Stimulated activated naive CD4-positive, alpha-beta T cell (primary cell): ENCODE measurements around the gene C1QBP.
"Not testable (repeated sequence)": the region's sequence is repeated elsewhere in the genome, so short reads cannot be mapped to it uniquely, and the experiment has no call there.

Experiments used
- DNase-seq, 6 experiments: peaks; one replicate each; lab custom pipeline; 2025; lab: John Stamatoyannopoulos, UW

C1QBP gene

GRCh38 chr17:5438716-5439445 is at the start of gene C1QBP:
C1QBP (minus strand) TSS chr17:5439155; CDS start chr17:5439073, 82 bp downstream.
- peak; percentile 83 to 94 (median 88) for DNase-seq

- no peak for DNase-seq
Measured at GRCh38 chr17:5488752-5489151, 49.8 kb upstream of the C1QBP start.

- DNase-seq: peak; percentile 92 to 99 (median 99)
Measured at GRCh38 chr17:5486206-5487124, 47.5 kb upstream of the C1QBP start, which contains the start of gene MIS12. MIS12 (plus strand) TSS chr17:5486566; CDS start chr17:5488863, 2,297 bp downstream.

- no peak for DNase-seq
Measured at GRCh38 chr17:5485270-5486205, 46.6 kb upstream of the C1QBP start, which contains the start of gene DERL2. DERL2 (minus strand) TSS chr17:5486178; CDS start chr17:5486161, 17 bp downstream.

- no peak for DNase-seq
Measured at GRCh38 chr17:5481451-5481850, 42.5 kb upstream of the C1QBP start.

- no peak for DNase-seq
Measured at GRCh38 chr17:5480962-5481361, 42.0 kb upstream of the C1QBP start.

GRCh38 chr17:5478992-5479391 is 40.0 kb upstream of the C1QBP start:
- no peak for DNase-seq

- DNase-seq: no peak
Measured at GRCh38 chr17:5473906-5474305, 35.0 kb upstream of the C1QBP start.

- no peak for DNase-seq
Measured at GRCh38 chr17:5472511-5472910, 33.6 kb upstream of the C1QBP start.

- peak in 2 of 6 experiments; percentile 31 to 34 for DNase-seq
Measured at GRCh38 chr17:5468075-5468473, 29.1 kb upstream of the C1QBP start.

- no peak for DNase-seq
Measured at GRCh38 chr17:5467416-5467815, 28.5 kb upstream of the C1QBP start.

- no peak for DNase-seq
Measured at GRCh38 chr17:5466295-5466694, 27.3 kb upstream of the C1QBP start.

GRCh38 chr17:5464717-5465507 is 26.0 kb upstream of the C1QBP start:
- no peak for DNase-seq

GRCh38 chr17:5446786-5447185 is 7.8 kb upstream of the C1QBP start:
- DNase-seq: no peak

GRCh38 chr17:5444209-5444608 is 5.3 kb upstream of the C1QBP start:
- DNase-seq: no peak

GRCh38 chr17:5443728-5444127 is 4.8 kb upstream of the C1QBP start:
- no peak for DNase-seq

- DNase-seq: no peak
Measured at GRCh38 chr17:5439446-5439764, 450 bp upstream of the C1QBP start.

- DNase-seq: no peak
Measured at GRCh38 chr17:5437721-5438317, 1.1 kb downstream of the C1QBP start.

- DNase-seq: not testable (repeated sequence)
Measured at GRCh38 chr17:5435781-5436315, 3.1 kb downstream of the C1QBP start.

- no peak for DNase-seq
Measured at GRCh38 chr17:5434984-5435383, 4.0 kb downstream of the C1QBP start.
